WERI-Rb-1 (cell line): ENCODE measurements around the gene EIF4E1B.

ENCODE experiments used
- DNase-seq: peaks from one replicate; pipeline ENCODE4 v3.0.0-alpha.2; 2020
- H3K27ac ChIP-seq: fragments of 250-450 bp; sonication (Bioruptor Pico); 2 replicates; pipeline ENCODE4 v1.5.1; 2020; ENCODE audit warnings: mild to moderate bottlenecking, moderate library complexity
- H3K27me3 ChIP-seq: fragments of 250-450 bp; sonication (Bioruptor Pico); 2 replicates; pipeline ENCODE4 v1.5.1; 2021; ENCODE audit warnings: mild to moderate bottlenecking, low read depth, moderate library complexity; ENCODE audit not compliant: insufficient read depth, severe bottlenecking
- H3K36me3 ChIP-seq: fragments of 250-450 bp; sonication (Bioruptor Pico); 2 replicates; pipeline ENCODE4 v1.5.1; 2020; ENCODE audit warnings: mild to moderate bottlenecking, moderate library complexity
- H3K4me3 ChIP-seq: 2 replicates; pipeline ENCODE4 v1.5.1; 2011; ENCODE audit warnings: low read depth, mild to moderate bottlenecking, control low read depth, low read length
- H3K9me3 ChIP-seq: fragments of 250-450 bp; sonication (Bioruptor Pico); 2 replicates; pipeline ENCODE4 v1.5.1; 2021; ENCODE audit warnings: mild to moderate bottlenecking, moderate library complexity; ENCODE audit not compliant: severe bottlenecking
- TF ChIP-seq, protein P1 (sequence below): IDR thresholded peaks from 2 replicates; pipeline ENCODE4 v1.5.1; 2011; ENCODE audit warnings: low read depth, mild to moderate bottlenecking, control low read depth, inconsistent platforms, low read length

EIF4E1B gene

DNA sequence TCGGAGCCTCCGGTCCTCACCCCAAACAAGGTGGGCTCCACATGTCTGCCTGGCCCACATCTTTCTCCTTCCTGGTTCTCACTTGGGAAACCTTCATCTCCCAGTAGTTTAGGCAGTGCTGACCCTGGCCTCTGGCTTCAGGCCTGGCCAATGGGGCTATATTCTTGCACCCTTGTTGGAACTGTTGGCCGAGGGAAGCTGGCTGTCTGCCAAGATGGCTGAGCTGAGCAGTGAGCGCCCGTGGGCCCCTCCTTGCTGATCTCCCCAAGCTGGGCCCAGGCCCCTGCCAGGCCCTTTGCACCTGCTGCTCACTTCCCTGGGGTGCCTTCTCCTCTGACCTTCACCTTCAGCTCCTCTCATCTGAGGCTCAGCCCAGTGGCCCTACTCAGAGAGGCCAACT lies 48.1 kb downstream of the EIF4E1B start:
- no peaks in the 10 kb centered on the region for H3K36me3 ChIP-seq
- no peaks in the 10 kb centered on the region for H3K9me3 ChIP-seq

DNA sequence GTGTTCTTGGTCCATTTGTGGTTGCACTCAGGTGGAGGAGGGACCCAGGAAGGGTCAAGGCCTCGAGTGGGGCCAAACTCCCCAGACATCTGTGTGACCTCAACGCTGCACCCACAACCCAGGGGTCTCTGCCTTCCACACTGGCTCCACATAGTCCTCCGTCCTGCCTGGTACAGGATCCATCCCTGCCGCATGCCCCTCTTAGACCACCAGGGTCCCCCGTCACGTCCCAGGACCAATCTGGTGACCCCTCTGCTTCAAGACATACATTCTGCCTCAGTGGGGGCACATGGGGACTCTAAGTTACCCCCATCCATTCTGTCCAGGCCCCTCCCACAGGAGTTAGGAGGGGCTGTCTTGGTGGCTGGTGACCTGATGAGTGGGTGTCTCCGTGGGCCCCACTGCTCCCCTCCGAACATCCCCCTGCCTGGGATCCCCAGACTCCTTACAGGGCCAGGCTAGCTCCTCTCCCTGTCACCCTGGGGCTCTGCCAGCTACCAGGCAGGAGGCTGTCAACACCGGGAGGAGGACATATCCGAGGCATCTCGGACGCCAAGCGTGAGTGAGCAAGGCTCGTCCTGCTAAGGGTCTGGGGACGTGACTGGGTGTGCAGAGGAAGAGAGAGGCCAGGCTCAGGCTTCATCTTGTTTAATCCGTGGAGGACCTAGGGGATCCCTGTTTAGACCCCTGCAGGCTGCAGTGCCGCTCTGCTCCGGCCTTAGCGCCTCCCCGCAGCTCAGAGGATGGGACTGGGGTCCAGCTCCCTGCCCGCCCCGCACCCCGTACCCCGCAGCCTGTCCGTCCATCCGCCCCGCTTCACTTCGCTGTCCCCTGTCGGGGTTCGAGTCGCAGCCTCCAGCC lies 49.1 kb downstream of the EIF4E1B start:
- H3K9me3 ChIP-seq: no peaks in the 10 kb centered on the region
- no peaks in the 10 kb centered on the region for H3K27me3 ChIP-seq
- no peak for DNase-seq
- TF ChIP-seq, protein P1, sequence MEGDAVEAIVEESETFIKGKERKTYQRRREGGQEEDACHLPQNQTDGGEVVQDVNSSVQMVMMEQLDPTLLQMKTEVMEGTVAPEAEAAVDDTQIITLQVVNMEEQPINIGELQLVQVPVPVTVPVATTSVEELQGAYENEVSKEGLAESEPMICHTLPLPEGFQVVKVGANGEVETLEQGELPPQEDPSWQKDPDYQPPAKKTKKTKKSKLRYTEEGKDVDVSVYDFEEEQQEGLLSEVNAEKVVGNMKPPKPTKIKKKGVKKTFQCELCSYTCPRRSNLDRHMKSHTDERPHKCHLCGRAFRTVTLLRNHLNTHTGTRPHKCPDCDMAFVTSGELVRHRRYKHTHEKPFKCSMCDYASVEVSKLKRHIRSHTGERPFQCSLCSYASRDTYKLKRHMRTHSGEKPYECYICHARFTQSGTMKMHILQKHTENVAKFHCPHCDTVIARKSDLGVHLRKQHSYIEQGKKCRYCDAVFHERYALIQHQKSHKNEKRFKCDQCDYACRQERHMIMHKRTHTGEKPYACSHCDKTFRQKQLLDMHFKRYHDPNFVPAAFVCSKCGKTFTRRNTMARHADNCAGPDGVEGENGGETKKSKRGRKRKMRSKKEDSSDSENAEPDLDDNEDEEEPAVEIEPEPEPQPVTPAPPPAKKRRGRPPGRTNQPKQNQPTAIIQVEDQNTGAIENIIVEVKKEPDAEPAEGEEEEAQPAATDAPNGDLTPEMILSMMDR: no peak
- H3K4me3 ChIP-seq: no peak overlapping the region
- H3K36me3 ChIP-seq: no peaks in the 10 kb centered on the region
- no peak overlapping the region for H3K27ac ChIP-seq

More for the DNA sequence above, 48.1 kb downstream of the EIF4E1B start:
- Histone ChIP-seq H3K27ac (no peak overlapping the region), H3K4me3 (no peak overlapping the region), H3K27me3 (no peaks in the 10 kb centered on the region)
- no peak for DNase-seq
- TF ChIP-seq, protein P1: no peak

DNA sequence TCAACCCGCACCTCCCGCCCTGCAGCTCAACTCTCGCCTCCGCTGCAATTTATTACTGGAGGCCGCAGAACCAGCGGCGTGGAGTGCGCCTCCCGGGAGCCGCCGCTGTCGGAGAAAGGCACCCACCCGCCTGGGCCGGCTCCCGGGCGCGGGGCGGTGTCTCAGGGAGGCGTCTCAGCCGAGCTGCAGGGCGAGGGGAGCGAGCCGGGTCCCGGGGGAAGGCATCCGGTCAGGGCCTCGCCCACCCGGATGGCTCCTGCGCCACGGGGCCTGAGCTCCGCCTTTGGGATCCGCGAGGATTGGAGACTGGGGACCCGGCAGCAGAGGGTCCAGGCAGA lies 49.7 kb downstream of the EIF4E1B start:
- TF ChIP-seq, protein P1: no peak

DNA sequence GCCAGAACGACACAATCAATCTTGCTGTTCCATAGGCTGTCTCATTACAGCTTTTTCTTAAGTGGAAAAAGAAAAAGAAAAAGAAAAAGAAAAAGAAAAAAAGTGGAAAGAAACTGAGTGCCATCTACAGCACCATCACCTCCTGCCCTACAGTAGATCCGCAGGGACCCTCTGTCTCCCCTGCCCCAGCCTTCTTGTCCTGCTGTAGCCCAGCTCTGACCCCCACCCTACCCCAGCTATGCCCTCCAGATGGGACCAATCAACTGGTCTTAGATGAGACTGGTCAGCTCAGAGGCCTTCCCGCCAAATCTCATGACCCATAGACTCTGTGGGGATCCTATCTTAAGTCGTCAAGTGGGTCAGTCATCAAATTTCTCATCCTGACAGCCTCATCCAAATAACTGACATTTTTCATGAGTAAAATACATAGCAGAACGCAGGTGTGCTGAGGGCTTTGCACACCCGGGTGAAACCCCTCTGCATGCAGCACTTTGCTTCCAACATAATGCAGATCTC lies 51.6 kb downstream of the EIF4E1B start:
- Histone ChIP-seq H3K27me3 (no peaks in the 10 kb centered on the region), H3K27ac (no peak overlapping the region), H3K4me3 (no peak overlapping the region), H3K9me3 (no peaks in the 10 kb centered on the region), H3K36me3 (no peaks in the 10 kb centered on the region)
- TF ChIP-seq, protein P1: no peak
- no peak for DNase-seq

More for the DNA sequence above, 49.7 kb downstream of the EIF4E1B start:
- no peak for DNase-seq
- Histone ChIP-seq H3K4me3 (no peak overlapping the region), H3K27ac (no peak overlapping the region), H3K36me3 (no peaks in the 10 kb centered on the region), H3K27me3 (no peaks in the 10 kb centered on the region), H3K9me3 (no peaks in the 10 kb centered on the region)

DNA sequence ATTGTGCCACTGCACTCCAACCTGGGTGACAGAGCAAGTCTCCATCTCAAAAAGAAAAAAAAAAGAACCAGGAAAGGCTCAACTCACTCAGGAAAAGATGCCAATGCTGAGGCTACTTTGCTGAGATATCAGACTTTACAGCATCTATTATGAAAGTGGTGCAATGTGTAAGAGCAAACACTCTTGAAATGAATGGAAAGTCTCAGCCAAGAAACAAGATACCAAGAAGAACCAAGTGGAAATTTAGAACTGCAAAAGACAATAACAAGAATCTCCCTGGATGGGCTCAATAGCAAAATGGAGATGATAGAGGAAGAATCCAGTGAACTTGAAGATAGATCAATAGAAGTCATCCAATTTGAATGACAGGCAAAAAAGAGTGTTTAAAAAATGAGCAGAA lies 54.5 kb downstream of the EIF4E1B start:
- no peaks in the 10 kb centered on the region for H3K36me3 ChIP-seq
- no peaks in the 10 kb centered on the region for H3K9me3 ChIP-seq
- DNase-seq: no peak
- TF ChIP-seq, protein P1: no peak
- no peak overlapping the region for H3K27ac ChIP-seq
- H3K4me3 ChIP-seq: no peak overlapping the region
- H3K27me3 ChIP-seq: no peaks in the 10 kb centered on the region
